ENCODE measurements around the gene IL1RAPL2.
"Not testable (repeated sequence)": the region's sequence is repeated elsewhere in the genome, so short reads cannot be mapped to it uniquely, and the experiment has no call there.

The IL1RAPL2 gene

GRCh38 chrX:105765691-105766090 is 1199.7 kb downstream of the IL1RAPL2 start:
- no peak overlapping the region for H3K9ac ChIP-seq (ENCODE audit: insufficient read length, low read depth)
- H3K4me1 ChIP-seq (ENCODE audit: insufficient read depth, insufficient read length), result no peaks in the 10 kb centered on the region
- H3K27me3 ChIP-seq (ENCODE audit: insufficient read depth, insufficient read length), result no peaks in the 10 kb centered on the region
- H3K4me3 ChIP-seq (ENCODE audit: insufficient read length, low read depth), result no peak overlapping the region
- TF ChIP-seq ZNF274 (IDR thresholded peaks at IDR 0.05; ENCODE audit: low read depth, low read length), result no peak
- TF ChIP-seq YY1 (IDR thresholded peaks at IDR 0.05; ENCODE audit: insufficient read depth, insufficient read length), result no peak
- TF ChIP-seq SUZ12 (IDR thresholded peaks at IDR 0.05; ENCODE audit: extremely low read depth, insufficient read depth, insufficient read length), result no peak
- no peaks in the 10 kb centered on the region for H3K36me3 ChIP-seq (ENCODE audit: insufficient read depth, insufficient read length, low read length)
- H3K9me3 ChIP-seq (ENCODE audit: insufficient read depth, low read length), result no peaks in the 10 kb centered on the region
- no peak for DNase-seq (ENCODE audit: low read depth, low spot score)

- no peaks in the 10 kb centered on the region for H3K27me3 ChIP-seq (ENCODE audit: insufficient read depth, insufficient read length)
- no peak overlapping the region for H3K4me3 ChIP-seq (ENCODE audit: insufficient read length, low read depth)
- no peak for DNase-seq (ENCODE audit: low read depth, low spot score)
- TF ChIP-seq YY1 (IDR thresholded peaks at IDR 0.05; ENCODE audit: insufficient read depth, insufficient read length) (no peak), SUZ12 (IDR thresholded peaks at IDR 0.05; ENCODE audit: extremely low read depth, insufficient read depth, insufficient read length) (no peak), ZNF274 (IDR thresholded peaks at IDR 0.05; ENCODE audit: low read depth, low read length) (no peak)
- H3K4me1 ChIP-seq (ENCODE audit: insufficient read depth, insufficient read length), result no peaks in the 10 kb centered on the region
- H3K36me3 ChIP-seq (ENCODE audit: insufficient read depth, insufficient read length, low read length), result no peaks in the 10 kb centered on the region
- no peak overlapping the region for H3K9ac ChIP-seq (ENCODE audit: insufficient read length, low read depth)
- no peaks in the 10 kb centered on the region for H3K9me3 ChIP-seq (ENCODE audit: insufficient read depth, low read length)
These were observed 1207.8 kb downstream of the IL1RAPL2 start for GRCh38 chrX:105773801-105774200.

- H3K36me3 ChIP-seq (ENCODE audit: insufficient read depth, insufficient read length, low read length), result no peaks in the 10 kb centered on the region
- no peaks in the 10 kb centered on the region for H3K9me3 ChIP-seq (ENCODE audit: insufficient read depth, low read length)
- DNase-seq (ENCODE audit: low read depth, low spot score), result no peak
- no peaks in the 10 kb centered on the region for H3K4me1 ChIP-seq (ENCODE audit: insufficient read depth, insufficient read length)
- no peaks in the 10 kb centered on the region for H3K27me3 ChIP-seq (ENCODE audit: insufficient read depth, insufficient read length)
- no peak overlapping the region for H3K9ac ChIP-seq (ENCODE audit: insufficient read length, low read depth)
- no peak overlapping the region for H3K4me3 ChIP-seq (ENCODE audit: insufficient read length, low read depth)
- TF ChIP-seq ZNF274 (IDR thresholded peaks at IDR 0.05; ENCODE audit: low read depth, low read length) (no peak), YY1 (IDR thresholded peaks at IDR 0.05; ENCODE audit: insufficient read depth, insufficient read length) (no peak), SUZ12 (IDR thresholded peaks at IDR 0.05; ENCODE audit: extremely low read depth, insufficient read depth, insufficient read length) (no peak)
These were observed 1209.7 kb downstream of the IL1RAPL2 start for GRCh38 chrX:105775679-105776078.

GRCh38 chrX:105781804-105782203 is 1215.8 kb downstream of the IL1RAPL2 start:
- H3K4me3 ChIP-seq (ENCODE audit: insufficient read length, low read depth), result no peak overlapping the region
- no peaks in the 10 kb centered on the region for H3K36me3 ChIP-seq (ENCODE audit: insufficient read depth, insufficient read length, low read length)
- DNase-seq (ENCODE audit: low read depth, low spot score), result no peak
- H3K9me3 ChIP-seq (ENCODE audit: insufficient read depth, low read length), result no peaks in the 10 kb centered on the region
- H3K4me1 ChIP-seq (ENCODE audit: insufficient read depth, insufficient read length), result no peaks in the 10 kb centered on the region
- H3K9ac ChIP-seq (ENCODE audit: insufficient read length, low read depth), result no peak overlapping the region
- no peak for TF ChIP-seq SUZ12 (IDR thresholded peaks at IDR 0.05; ENCODE audit: extremely low read depth, insufficient read depth, insufficient read length)
- no peak for TF ChIP-seq YY1 (IDR thresholded peaks at IDR 0.05; ENCODE audit: insufficient read depth, insufficient read length)
- TF ChIP-seq ZNF274 (IDR thresholded peaks at IDR 0.05; ENCODE audit: low read depth, low read length), result no peak
- no peaks in the 10 kb centered on the region for H3K27me3 ChIP-seq (ENCODE audit: insufficient read depth, insufficient read length)

GRCh38 chrX:105796877-105797276 is 1230.9 kb downstream of the IL1RAPL2 start:
- DNase-seq (ENCODE audit: low read depth, low spot score); H3K27me3 ChIP-seq (ENCODE audit: insufficient read depth, insufficient read length); H3K36me3 ChIP-seq (ENCODE audit: insufficient read depth, insufficient read length, low read length); H3K9me3 ChIP-seq (ENCODE audit: insufficient read depth, low read length); H3K4me1 ChIP-seq (ENCODE audit: insufficient read depth, insufficient read length): not testable (repeated sequence)
- peak overlapping the region; percentile 42 for H3K4me3 ChIP-seq (ENCODE audit: insufficient read length, low read depth)
- H3K9ac ChIP-seq (ENCODE audit: insufficient read length, low read depth), result peak overlapping the region; percentile 56

- Histone ChIP-seq H3K9me3 (ENCODE audit: insufficient read depth, low read length) (no peaks in the 10 kb centered on the region), H3K9ac (ENCODE audit: insufficient read length, low read depth) (no peak overlapping the region), H3K27me3 (ENCODE audit: insufficient read depth, insufficient read length) (no peaks in the 10 kb centered on the region), H3K4me1 (ENCODE audit: insufficient read depth, insufficient read length) (no peaks in the 10 kb centered on the region), H3K36me3 (ENCODE audit: insufficient read depth, insufficient read length, low read length) (no peaks in the 10 kb centered on the region), H3K4me3 (ENCODE audit: insufficient read length, low read depth) (no peak overlapping the region)
- DNase-seq (ENCODE audit: low read depth, low spot score), result no peak
- TF ChIP-seq SUZ12 (IDR thresholded peaks at IDR 0.05; ENCODE audit: extremely low read depth, insufficient read depth, insufficient read length) (no peak), YY1 (IDR thresholded peaks at IDR 0.05; ENCODE audit: insufficient read depth, insufficient read length) (no peak), ZNF274 (IDR thresholded peaks at IDR 0.05; ENCODE audit: low read depth, low read length) (no peak)
These were observed 1237.9 kb downstream of the IL1RAPL2 start for GRCh38 chrX:105803891-105804290.

GRCh38 chrX:105805655-105806054 is 1239.7 kb downstream of the IL1RAPL2 start:
- not testable (repeated sequence) for H3K36me3 ChIP-seq (ENCODE audit: insufficient read depth, insufficient read length, low read length); H3K9me3 ChIP-seq (ENCODE audit: insufficient read depth, low read length); H3K4me3 ChIP-seq (ENCODE audit: insufficient read length, low read depth); DNase-seq (ENCODE audit: low read depth, low spot score); H3K4me1 ChIP-seq (ENCODE audit: insufficient read depth, insufficient read length); H3K27me3 ChIP-seq (ENCODE audit: insufficient read depth, insufficient read length); H3K9ac ChIP-seq (ENCODE audit: insufficient read length, low read depth)

GRCh38 chrX:105816517-105816916 is 1250.5 kb downstream of the IL1RAPL2 start:
- H3K9ac ChIP-seq (ENCODE audit: insufficient read length, low read depth), result no peak overlapping the region
- H3K4me3 ChIP-seq (ENCODE audit: insufficient read length, low read depth), result no peak overlapping the region
- no peak for DNase-seq (ENCODE audit: low read depth, low spot score)
- no peaks in the 10 kb centered on the region for H3K9me3 ChIP-seq (ENCODE audit: insufficient read depth, low read length)
- H3K4me1 ChIP-seq (ENCODE audit: insufficient read depth, insufficient read length), result no peaks in the 10 kb centered on the region
- H3K36me3 ChIP-seq (ENCODE audit: insufficient read depth, insufficient read length, low read length), result no peaks in the 10 kb centered on the region
- no peaks in the 10 kb centered on the region for H3K27me3 ChIP-seq (ENCODE audit: insufficient read depth, insufficient read length)
- no peak for TF ChIP-seq YY1 (IDR thresholded peaks at IDR 0.05; ENCODE audit: insufficient read depth, insufficient read length)
- TF ChIP-seq SUZ12 (IDR thresholded peaks at IDR 0.05; ENCODE audit: extremely low read depth, insufficient read depth, insufficient read length), result no peak
- TF ChIP-seq ZNF274 (IDR thresholded peaks at IDR 0.05; ENCODE audit: low read depth, low read length), result no peak

Measured in NT2/D1 (cell line).